Measurements from ENCODE around the gene STH.

DNA sequence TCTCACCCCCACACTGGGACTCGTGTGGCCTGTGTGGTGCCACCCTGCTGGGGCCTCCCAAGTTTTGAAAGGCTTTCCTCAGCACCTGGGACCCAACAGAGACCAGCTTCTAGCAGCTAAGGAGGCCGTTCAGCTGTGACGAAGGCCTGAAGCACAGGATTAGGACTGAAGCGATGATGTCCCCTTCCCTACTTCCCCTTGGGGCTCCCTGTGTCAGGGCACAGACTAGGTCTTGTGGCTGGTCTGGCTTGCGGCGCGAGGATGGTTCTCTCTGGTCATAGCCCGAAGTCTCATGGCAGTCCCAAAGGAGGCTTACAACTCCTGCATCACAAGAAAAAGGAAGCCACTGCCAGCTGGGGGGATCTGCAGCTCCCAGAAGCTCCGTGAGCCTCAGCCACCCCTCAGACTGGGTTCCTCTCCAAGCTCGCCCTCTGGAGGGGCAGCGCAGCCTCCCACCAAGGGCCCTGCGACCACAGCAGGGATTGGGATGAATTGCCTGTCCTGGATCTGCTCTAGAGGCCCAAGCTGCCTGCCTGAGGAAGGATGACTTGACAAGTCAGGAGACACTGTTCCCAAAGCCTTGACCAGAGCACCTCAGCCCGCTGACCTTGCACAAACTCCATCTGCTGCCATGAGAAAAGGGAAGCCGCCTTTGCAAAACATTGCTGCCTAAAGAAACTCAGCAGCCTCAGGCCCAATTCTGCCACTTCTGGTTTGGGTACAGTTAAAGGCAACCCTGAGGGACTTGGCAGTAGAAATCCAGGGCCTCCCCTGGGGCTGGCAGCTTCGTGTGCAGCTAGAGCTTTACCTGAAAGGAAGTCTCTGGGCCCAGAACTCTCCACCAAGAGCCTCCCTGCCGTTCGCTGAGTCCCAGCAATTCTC is 27.4 kb downstream of the STH start:
- TF ChIP-seq, protein P1, sequence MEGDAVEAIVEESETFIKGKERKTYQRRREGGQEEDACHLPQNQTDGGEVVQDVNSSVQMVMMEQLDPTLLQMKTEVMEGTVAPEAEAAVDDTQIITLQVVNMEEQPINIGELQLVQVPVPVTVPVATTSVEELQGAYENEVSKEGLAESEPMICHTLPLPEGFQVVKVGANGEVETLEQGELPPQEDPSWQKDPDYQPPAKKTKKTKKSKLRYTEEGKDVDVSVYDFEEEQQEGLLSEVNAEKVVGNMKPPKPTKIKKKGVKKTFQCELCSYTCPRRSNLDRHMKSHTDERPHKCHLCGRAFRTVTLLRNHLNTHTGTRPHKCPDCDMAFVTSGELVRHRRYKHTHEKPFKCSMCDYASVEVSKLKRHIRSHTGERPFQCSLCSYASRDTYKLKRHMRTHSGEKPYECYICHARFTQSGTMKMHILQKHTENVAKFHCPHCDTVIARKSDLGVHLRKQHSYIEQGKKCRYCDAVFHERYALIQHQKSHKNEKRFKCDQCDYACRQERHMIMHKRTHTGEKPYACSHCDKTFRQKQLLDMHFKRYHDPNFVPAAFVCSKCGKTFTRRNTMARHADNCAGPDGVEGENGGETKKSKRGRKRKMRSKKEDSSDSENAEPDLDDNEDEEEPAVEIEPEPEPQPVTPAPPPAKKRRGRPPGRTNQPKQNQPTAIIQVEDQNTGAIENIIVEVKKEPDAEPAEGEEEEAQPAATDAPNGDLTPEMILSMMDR (IDR thresholded peaks at IDR 0.05): no peak
- no peak for TF ChIP-seq POLR2A (IDR thresholded peaks at IDR 0.05)
